Choroid plexus epithelial cell (primary cell): Measurements from ENCODE around the gene MYOT.

Experiments
- DNase-seq: peaks from one replicate; pipeline ENCODE4 v3.0.0-alpha.2; 2010; ENCODE audit warnings: low read depth
- H3K4me3 ChIP-seq: 2 replicates; pipeline ENCODE4 v1.5.1; 2011; ENCODE audit warnings: low read depth, mild to moderate bottlenecking, control low read depth, low read length, moderate library complexity
- CTCF ChIP-seq: conservative IDR thresholded peaks from 2 replicates; pipeline ENCODE4 v1.5.1; 2011; ENCODE audit warnings: low read depth, mild to moderate bottlenecking, control low read depth, inconsistent platforms, low read length, moderate library complexity

The MYOT gene

DNA sequence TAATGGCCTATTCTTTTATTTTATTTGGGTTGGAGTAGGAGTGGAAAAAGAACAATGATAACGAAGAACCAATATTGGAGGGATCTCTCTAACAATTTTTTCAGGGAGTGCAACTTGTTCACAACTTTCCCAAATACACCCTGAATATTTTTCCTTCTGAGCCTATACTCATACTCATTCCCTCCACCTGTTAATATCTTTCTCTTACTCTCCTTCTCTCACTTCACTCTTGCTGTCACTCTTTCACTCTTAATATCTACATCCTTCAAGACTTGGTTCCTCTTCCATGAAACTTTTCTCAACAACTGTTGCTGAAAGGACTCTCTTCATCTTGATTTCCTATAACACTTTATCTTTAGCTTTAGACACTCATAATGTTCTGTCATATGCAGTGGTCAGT is 39.0 kb upstream of the MYOT start:
- H3K4me3 ChIP-seq: no peak overlapping the region
- no peak for DNase-seq
- TF ChIP-seq CTCF: no peak

DNA sequence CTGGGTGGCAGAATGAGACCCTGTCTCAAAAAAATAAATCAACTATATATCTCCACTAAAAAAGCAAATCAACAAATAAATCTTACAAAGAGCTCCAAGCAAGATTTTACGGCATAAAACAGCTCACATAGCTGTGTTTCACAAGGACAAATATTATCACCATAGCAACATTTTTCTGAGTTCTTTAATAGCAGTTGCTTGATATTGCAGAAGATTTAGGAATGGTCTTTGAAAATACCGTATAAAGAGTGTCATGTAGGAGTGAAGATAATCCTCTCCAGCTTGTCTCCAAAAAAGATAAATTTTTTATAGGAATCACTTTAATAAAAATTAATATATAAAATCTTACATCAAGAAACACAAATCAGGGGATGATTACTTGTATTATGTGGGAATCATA is 36.6 kb upstream of the MYOT start:
- TF ChIP-seq CTCF: no peak
- DNase-seq: no peak
- H3K4me3 ChIP-seq: no peak overlapping the region

DNA sequence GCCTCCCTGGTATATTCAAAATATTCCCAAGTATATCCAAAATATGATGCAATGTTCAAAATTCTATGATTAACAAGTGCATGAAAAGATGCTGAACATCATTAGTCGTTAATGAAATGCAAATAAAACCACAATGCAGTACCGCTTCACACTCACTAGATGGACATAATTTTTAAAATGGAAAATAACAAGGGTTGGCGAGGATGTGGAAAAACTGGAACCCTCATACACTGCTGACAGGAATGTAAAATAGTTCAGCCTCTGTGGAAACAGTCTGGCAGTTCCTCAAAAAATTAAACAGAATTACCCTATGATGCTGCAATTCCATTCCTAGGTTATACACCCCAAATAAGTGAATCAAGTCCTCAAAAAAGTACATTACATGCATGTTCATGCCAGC is 36.1 kb upstream of the MYOT start:
- no peak for TF ChIP-seq CTCF
- DNase-seq: peak; percentile 8
- H3K4me3 ChIP-seq: no peak overlapping the region

DNA sequence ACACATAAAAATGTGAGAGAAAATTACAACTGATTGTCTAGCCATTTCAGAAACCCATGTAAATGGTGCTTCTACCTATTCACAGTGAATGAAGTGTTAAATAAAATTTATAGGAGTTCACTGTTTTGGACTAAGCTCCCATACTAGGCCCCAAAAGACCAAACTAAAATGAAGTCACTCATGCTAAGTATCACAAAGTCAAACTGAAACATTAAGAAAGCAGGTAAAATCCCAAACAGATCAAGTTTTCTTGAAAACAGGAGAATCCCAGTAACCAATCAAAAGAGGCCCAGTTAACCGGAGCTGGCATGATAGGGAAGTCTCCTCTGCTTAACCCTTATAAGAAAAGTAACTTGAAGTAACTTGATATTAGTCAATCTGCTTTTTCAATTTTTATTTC is 35.2 kb upstream of the MYOT start:
- DNase-seq: no peak
- TF ChIP-seq CTCF: no peak
- H3K4me3 ChIP-seq: no peak overlapping the region

GRCh38 chr5:137833463-137833862 is 34.2 kb upstream of the MYOT start:
- H3K4me3 ChIP-seq: no peak overlapping the region
- DNase-seq: peak; percentile 80
- TF ChIP-seq CTCF: no peak

GRCh38 chr5:137834498-137835049 is 33.1 kb upstream of the MYOT start:
- no peak overlapping the region for H3K4me3 ChIP-seq
- no peak for DNase-seq
- no peak for TF ChIP-seq CTCF

DNA sequence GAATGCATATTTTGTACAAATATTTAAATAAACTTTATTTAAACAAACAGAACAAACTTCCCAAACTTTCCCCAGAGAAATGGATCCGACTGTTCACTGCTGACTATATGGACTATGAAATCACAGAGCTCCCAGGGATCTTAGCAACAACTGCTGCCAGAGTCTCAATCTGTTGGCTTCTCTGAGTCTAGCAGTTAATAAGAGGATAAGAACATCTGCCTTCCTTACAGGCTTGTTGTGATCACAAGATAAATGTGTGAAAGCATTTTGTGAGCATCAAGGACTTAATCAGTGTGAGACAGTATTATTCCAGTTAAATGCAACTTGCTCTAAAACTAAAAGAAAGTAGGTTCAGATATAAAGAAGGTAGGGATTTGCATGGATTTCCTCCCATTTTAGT is 31.4 kb upstream of the MYOT start:
- H3K4me3 ChIP-seq: no peak overlapping the region
- DNase-seq: peak; percentile 12
- TF ChIP-seq CTCF: no peak
